Fibroblast of villous mesenchyme (primary cell): Measurements from ENCODE around the gene SUV39H1. TPM values are rescaled to one million over a fixed set of nuclear protein-coding genes. Genes with fewer than 3 reads are reported as not detected.
A peak's percentile ranks its signal among the peaks of the same experiment; 100 is the strongest.
"Not testable (repeated sequence)": the region's sequence is repeated elsewhere in the genome, so short reads cannot be mapped to it uniquely, and the experiment has no call there.

Experiments used
- DNase-seq: peaks from one replicate; pipeline ENCODE4 v3.0.0-alpha.2; 2010; ENCODE audit warnings: low read depth
- H3K4me3 ChIP-seq: 2 replicates; pipeline ENCODE4 v1.5.1; 2011; ENCODE audit warnings: low read depth, mild to moderate bottlenecking, low read length
- total RNA-seq: library from RNA; depleted of rRNA; stranded (reverse); fragments of >200 nt; gene quantifications from 2 replicates; pipeline ENCODE4 v1.2.3, GENCODE V29; 2012
- TF ChIP-seq, protein P1 (sequence below): IDR thresholded peaks from 2 replicates; pipeline ENCODE4 v1.5.1; 2012; ENCODE audit warnings: low read depth, mild to moderate bottlenecking, low read length; ENCODE audit not compliant: insufficient read depth

The SUV39H1 gene, protein sequence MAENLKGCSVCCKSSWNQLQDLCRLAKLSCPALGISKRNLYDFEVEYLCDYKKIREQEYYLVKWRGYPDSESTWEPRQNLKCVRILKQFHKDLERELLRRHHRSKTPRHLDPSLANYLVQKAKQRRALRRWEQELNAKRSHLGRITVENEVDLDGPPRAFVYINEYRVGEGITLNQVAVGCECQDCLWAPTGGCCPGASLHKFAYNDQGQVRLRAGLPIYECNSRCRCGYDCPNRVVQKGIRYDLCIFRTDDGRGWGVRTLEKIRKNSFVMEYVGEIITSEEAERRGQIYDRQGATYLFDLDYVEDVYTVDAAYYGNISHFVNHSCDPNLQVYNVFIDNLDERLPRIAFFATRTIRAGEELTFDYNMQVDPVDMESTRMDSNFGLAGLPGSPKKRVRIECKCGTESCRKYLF
- 4.8 and 5.6 TPM in 2 replicates for total RNA-seq

DNA sequence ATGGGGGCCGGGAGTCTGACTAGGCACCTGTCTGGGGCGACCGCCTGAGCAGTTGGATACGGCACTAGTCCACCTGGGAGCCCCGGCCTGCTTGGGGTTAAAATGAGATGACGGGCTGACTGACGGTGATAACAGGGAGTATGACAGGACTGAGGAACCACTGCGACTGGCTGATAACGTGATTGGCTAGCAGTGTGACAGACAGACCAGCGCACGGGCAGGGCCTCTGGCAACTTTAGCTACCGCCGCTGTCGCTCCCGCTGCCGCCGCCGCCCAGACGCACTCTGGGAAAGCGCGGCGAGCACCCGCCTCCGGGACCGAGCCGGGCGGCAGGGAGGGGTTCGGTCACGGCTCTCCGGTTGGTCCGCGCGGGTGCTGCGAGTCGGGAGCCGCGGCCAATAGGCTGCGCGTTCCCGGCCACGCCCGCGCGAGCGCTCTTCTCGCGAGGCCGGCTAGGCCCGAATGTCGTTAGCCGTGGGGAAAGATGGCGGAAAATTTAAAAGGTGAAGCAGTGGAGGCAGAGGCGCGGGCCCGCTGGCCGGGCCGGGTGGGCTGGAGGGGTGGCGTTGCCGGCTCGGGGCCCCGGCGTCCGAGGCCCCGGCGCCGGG is at the start of gene SUV39H1:
Gene SUV39H1 (plus strand): TSS at position 434 of the 608 bp plus-strand sequence. CDS start 51 bp downstream, at position 485.
- TF ChIP-seq, protein P1, sequence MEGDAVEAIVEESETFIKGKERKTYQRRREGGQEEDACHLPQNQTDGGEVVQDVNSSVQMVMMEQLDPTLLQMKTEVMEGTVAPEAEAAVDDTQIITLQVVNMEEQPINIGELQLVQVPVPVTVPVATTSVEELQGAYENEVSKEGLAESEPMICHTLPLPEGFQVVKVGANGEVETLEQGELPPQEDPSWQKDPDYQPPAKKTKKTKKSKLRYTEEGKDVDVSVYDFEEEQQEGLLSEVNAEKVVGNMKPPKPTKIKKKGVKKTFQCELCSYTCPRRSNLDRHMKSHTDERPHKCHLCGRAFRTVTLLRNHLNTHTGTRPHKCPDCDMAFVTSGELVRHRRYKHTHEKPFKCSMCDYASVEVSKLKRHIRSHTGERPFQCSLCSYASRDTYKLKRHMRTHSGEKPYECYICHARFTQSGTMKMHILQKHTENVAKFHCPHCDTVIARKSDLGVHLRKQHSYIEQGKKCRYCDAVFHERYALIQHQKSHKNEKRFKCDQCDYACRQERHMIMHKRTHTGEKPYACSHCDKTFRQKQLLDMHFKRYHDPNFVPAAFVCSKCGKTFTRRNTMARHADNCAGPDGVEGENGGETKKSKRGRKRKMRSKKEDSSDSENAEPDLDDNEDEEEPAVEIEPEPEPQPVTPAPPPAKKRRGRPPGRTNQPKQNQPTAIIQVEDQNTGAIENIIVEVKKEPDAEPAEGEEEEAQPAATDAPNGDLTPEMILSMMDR: no peak
- DNase-seq: peak; percentile 84
- H3K4me3 ChIP-seq: peak within 1 kb of the TSS; percentile 67

- H3K4me3 ChIP-seq: no peak overlapping the region
- TF ChIP-seq, protein P1: no peak
- DNase-seq: peak; percentile 54
Measured at GRCh38 chrX:48648336-48648751, 48.2 kb upstream of the SUV39H1 start.

DNA sequence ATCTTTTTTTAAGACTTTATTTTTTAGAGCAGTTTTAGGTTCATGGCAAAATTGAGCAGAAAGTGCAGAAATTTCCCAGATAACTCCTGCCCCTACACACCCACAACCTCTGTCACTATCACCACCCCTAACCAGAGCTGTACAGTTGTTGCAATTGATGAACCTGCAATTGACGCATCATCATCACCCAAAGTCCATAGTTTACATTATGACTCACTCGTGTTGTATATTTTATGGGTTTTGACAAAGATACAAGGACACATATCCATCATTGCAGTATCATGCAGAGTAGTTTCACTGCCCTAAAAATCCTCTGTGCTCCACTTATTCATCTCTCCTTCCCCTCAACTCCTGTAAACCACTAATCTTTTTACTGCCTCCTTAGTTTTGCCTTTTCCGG is 47.4 kb upstream of the SUV39H1 start:
- TF ChIP-seq, protein P1: no peak
- H3K4me3 ChIP-seq: no peak overlapping the region
- no peak for DNase-seq

GRCh38 chrX:48652055-48652579 is 44.4 kb upstream of the SUV39H1 start:
- not testable (repeated sequence) for DNase-seq, H3K4me3 ChIP-seq

DNA sequence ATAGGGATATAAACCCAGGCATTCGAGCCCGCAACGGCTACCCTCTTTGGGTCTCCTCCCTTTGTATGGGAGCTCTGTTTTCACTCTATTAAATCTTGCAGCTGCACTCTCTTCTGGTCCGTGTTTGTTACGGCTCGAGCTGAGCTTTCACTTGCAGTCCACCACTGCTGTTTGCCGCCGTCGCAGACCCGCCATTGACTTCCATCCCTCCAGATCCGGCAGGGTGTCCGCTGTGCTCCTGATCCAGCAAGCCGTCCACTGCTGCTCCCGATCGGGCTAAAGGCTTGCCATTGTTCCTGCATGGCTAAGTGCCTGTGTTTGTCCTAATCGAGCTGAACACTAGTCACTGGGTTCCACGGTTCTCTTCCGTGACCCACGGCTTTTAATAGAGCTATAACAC is 41.8 kb upstream of the SUV39H1 start:
- not testable (repeated sequence) for DNase-seq

DNA sequence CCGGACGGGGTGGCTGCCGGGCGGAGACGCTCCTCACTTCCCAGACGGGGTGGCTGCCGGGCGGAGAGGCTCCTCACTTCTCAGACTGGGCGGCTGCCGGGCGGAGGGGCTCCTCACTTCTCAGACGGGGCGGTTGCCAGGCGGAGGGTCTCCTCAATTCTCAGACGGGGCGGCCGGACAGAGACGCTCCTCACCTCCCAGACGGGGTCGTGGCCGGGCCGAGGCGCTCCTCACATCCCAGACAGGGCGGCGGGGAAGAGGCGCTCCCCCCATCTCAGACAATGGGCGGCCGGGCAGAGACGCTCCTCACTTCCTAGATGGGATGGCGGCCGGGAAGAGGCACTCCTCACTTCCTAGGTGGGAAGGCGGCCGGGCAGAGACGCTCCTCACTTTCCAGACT is 36.8 kb upstream of the SUV39H1 start:
- not testable (repeated sequence) for H3K4me3 ChIP-seq, DNase-seq

More for the DNA sequence above, 41.8 kb upstream of the SUV39H1 start:
- not testable (repeated sequence) for H3K4me3 ChIP-seq

- TF ChIP-seq, protein P1: no peak
- DNase-seq: no peak
Measured at GRCh38 chrX:48663241-48663640, 33.3 kb upstream of the SUV39H1 start.

DNA sequence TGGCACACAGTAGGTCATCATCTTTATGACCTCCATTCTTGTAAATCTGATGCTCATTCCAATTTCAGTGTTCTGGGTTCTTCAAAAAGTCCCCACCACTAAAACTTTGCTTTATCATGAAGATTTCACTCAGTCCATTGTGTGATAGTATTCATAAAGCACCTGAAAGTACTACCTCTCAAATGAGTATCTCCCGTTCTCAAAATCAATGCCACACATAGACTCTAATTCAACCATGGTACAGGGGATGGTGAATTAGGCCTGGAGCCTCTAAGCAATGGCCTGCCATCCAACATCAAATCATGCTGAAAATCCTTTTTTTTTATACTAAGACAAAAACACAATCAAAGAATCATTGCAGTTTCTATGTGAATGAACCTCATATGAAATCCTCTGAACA is 32.4 kb upstream of the SUV39H1 start:
- TF ChIP-seq, protein P1: no peak
- H3K4me3 ChIP-seq: no peak overlapping the region

More at GRCh38 chrX:48663241-48663640, 33.3 kb upstream of the SUV39H1 start:
- H3K4me3 ChIP-seq: no peak overlapping the region

More for the DNA sequence above, 32.4 kb upstream of the SUV39H1 start:
- DNase-seq: no peak
